H1 (cell line): Measurements from ENCODE around the gene ZBTB16. TPM values are rescaled to one million over a fixed set of nuclear protein-coding genes. Genes with fewer than 3 reads are reported as not detected.

Source experiments
- CTCF ChIA-PET: fragments of 300-600 bp; sonication (Branson Sonifier 250); formaldehyde crosslinking; loops from one replicate; lab custom pipeline; 2021; ENCODE audit not compliant: partially characterized antibody; lab: Charles Lee
- POLR2A ChIA-PET: fragments of 300-600 bp; sonication (Branson Sonifier 250); formaldehyde crosslinking; loops from one replicate; lab custom pipeline; 2021; ENCODE audit warnings: inconsistent platforms; ENCODE audit not compliant: partially characterized antibody; lab: Charles Lee
- DNase-seq, 2 experiments: peaks; one replicate each; pipeline versions ENCODE4 v3.0.0 to v3.0.0-alpha.2; 2010 to 2022; ENCODE audit warnings: low spot score in 2 of 2, low read depth in 1 of 2, mixed read lengths in 1 of 2
- FAIRE-seq: peaks from 2 replicates; lab custom pipeline; 2011; peaks lifted over from hg19 to GRCh38; lab: Jason Lieb, UNC
- H2AFZ ChIP-seq: 2 replicates; pipeline ENCODE4 v1.8.1; 2012; ENCODE audit warnings: low read length, inconsistent platforms
- H2AK5ac ChIP-seq: 2 replicates; pipeline ENCODE4 v1.6.1; 2013; ENCODE audit warnings: low read depth, low read length
- H2BK120ac ChIP-seq: replicated peaks from 2 replicates; pipeline ENCODE3; 2013; ENCODE audit warnings: low read depth, low read length, inconsistent platforms
- H2BK12ac ChIP-seq: 2 replicates; pipeline ENCODE4 v1.6.1; 2013; ENCODE audit warnings: low read depth, low read length
- H2BK15ac ChIP-seq: 2 replicates; pipeline ENCODE4 v1.6.1; 2013; ENCODE audit warnings: low read length
- H2BK20ac ChIP-seq: 2 replicates; pipeline ENCODE4 v1.6.1; 2013; ENCODE audit warnings: low read length
- H2BK5ac ChIP-seq: 2 replicates; pipeline ENCODE4 v1.6.1; 2013; ENCODE audit warnings: low read depth, low read length
- H3K14ac ChIP-seq: 2 replicates; pipeline ENCODE4 v1.6.1; 2013; ENCODE audit warnings: inconsistent platforms; ENCODE audit not compliant: insufficient read length
- H3K18ac ChIP-seq: 2 replicates; pipeline ENCODE4 v1.6.1; 2013; ENCODE audit warnings: low read length; ENCODE audit errors: extremely low read depth
- H3K23ac ChIP-seq: 2 replicates; pipeline ENCODE4 v1.6.1; 2013; ENCODE audit warnings: inconsistent platforms; ENCODE audit not compliant: insufficient read length
- H3K23me2 ChIP-seq: 2 replicates; pipeline ENCODE4 v1.6.1; 2013; ENCODE audit warnings: low read depth, low read length
- H3K27ac ChIP-seq: 2 replicates; pipeline ENCODE4 v1.6.1; 2011; ENCODE audit warnings: low read depth, low read length, inconsistent platforms
- H3K27me3 ChIP-seq, 4 experiments: replicated peaks in 1 of 4; 1 replicate in 1 of 4; 2 replicates in 3 of 4; pipeline versions ENCODE4 v1.6.1 to v1.8.1; 2011 to 2013; ENCODE audit warnings: low read length in 3 of 4, mild to moderate bottlenecking in 3 of 4, inconsistent platforms in 2 of 4, mixed read lengths in 2 of 4, moderate library complexity in 1 of 4; ENCODE audit not compliant: control insufficient read depth in 3 of 4, insufficient read depth in 3 of 4; ENCODE audit errors: extremely low read depth in 1 of 4
- H3K36me3 ChIP-seq, 4 experiments: 2 replicates each; pipeline versions ENCODE4 v1.6.1 to v1.8.1; 2011 to 2013; ENCODE audit warnings: mild to moderate bottlenecking in 4 of 4, low read length in 3 of 4, moderate library complexity in 2 of 4, control low read depth in 1 of 4, inconsistent platforms in 1 of 4; ENCODE audit not compliant: insufficient read depth in 4 of 4, control insufficient read depth in 2 of 4
- H3K4ac ChIP-seq: replicated peaks from 2 replicates; pipeline ENCODE3; 2013; ENCODE audit warnings: low read length, low read depth, mixed read lengths, inconsistent platforms; ENCODE audit not compliant: insufficient read length
- H3K4me1 ChIP-seq, 4 experiments: replicated peaks in 1 of 4; 1 replicate in 1 of 4; 2 replicates in 3 of 4; pipeline versions ENCODE4 v1.6.1 to v1.8.1; 2011 to 2013; ENCODE audit warnings: low read length in 3 of 4, inconsistent platforms in 2 of 4, mixed read lengths in 1 of 4; ENCODE audit not compliant: insufficient read depth in 4 of 4, control insufficient read depth in 3 of 4
- H3K4me2 ChIP-seq, 2 experiments: 2 replicates each; pipeline versions ENCODE4 v1.6.1 to v1.8.1; 2011 to 2013; ENCODE audit warnings: low read depth in 2 of 2, low read length in 2 of 2, control low read depth in 1 of 2, inconsistent platforms in 1 of 2, mild to moderate bottlenecking in 1 of 2; ENCODE audit not compliant: insufficient read depth in 1 of 2
- H3K4me3 ChIP-seq, 4 experiments: fragments of 200-600, 300-600 bp in 1 of 4; sonication (generic), shearing (Covaris generic), sonication (Bioruptor Twin) in 1 of 4; 2 replicates each; pipeline versions ENCODE4 v1.5.1 to v1.8.1; 2011 to 2016; ENCODE audit warnings: low read length in 4 of 4, low read depth in 3 of 4, control low read depth in 2 of 4, inconsistent platforms in 2 of 4, mild to moderate bottlenecking in 2 of 4, mixed read lengths in 1 of 4, moderate library complexity in 1 of 4; ENCODE audit not compliant: insufficient read depth in 2 of 4; ENCODE audit errors: extremely low read depth in 1 of 4
- H3K56ac ChIP-seq: replicated peaks from 2 replicates; pipeline ENCODE3; 2013; ENCODE audit warnings: low read depth, mild to moderate bottlenecking, mixed read lengths, low read length, inconsistent platforms; ENCODE audit not compliant: insufficient read length
- H3K79me1 ChIP-seq: 2 replicates; pipeline ENCODE4 v1.6.1; 2013; ENCODE audit warnings: low read depth, low read length, control low read depth
- H3K79me2 ChIP-seq, 2 experiments: 2 replicates each; pipeline versions ENCODE4 v1.6.1 to v1.8.1; 2012 to 2013; ENCODE audit warnings: low read length in 2 of 2, mild to moderate bottlenecking in 2 of 2, inconsistent platforms in 1 of 2; ENCODE audit not compliant: insufficient read depth in 2 of 2, control insufficient read depth in 1 of 2
- H3K9ac ChIP-seq, 4 experiments: replicated peaks in 1 of 4; 1 replicate in 1 of 4; 2 replicates in 3 of 4; pipeline versions ENCODE4 v1.6.1 to v1.8.1; 2011 to 2013; ENCODE audit warnings: low read depth in 3 of 4, low read length in 3 of 4, control low read depth in 2 of 4, mild to moderate bottlenecking in 2 of 4, moderate library complexity in 2 of 4, inconsistent platforms in 1 of 4; ENCODE audit errors: extremely low read depth in 1 of 4
- H3K9me3 ChIP-seq, 2 experiments: 2 replicates each; pipeline versions ENCODE4 v1.6.1 to v1.8.1; 2012 to 2013; ENCODE audit warnings: mild to moderate bottlenecking in 2 of 2, moderate library complexity in 2 of 2, control low read depth in 1 of 2, inconsistent platforms in 1 of 2, low read depth in 1 of 2, low read length in 1 of 2, mixed read lengths in 1 of 2; ENCODE audit not compliant: insufficient read depth in 2 of 2
- H4K20me1 ChIP-seq, 2 experiments: replicated peaks in 1 of 2; 2 replicates each; pipeline versions ENCODE3 to v1.8.1; 2011 to 2013; ENCODE audit warnings: inconsistent platforms in 2 of 2, low read length in 2 of 2, mild to moderate bottlenecking in 1 of 2; ENCODE audit not compliant: insufficient read depth in 2 of 2, control insufficient read depth in 1 of 2
- H4K5ac ChIP-seq: 2 replicates; pipeline ENCODE4 v1.6.1; 2013; ENCODE audit warnings: low read length, low read depth, mixed read lengths, inconsistent platforms; ENCODE audit not compliant: insufficient read length
- H4K8ac ChIP-seq: 2 replicates; pipeline ENCODE4 v1.8.0; 2013; ENCODE audit warnings: mild to moderate bottlenecking, moderate library complexity, low read length, inconsistent platforms; ENCODE audit not compliant: insufficient read depth; ENCODE audit errors: extremely low read depth
- H4K91ac ChIP-seq: replicated peaks from 2 replicates; pipeline ENCODE3; 2013; ENCODE audit warnings: low read length, mixed read lengths, inconsistent platforms; ENCODE audit not compliant: insufficient read length
- POU5F1 ChIP-seq: IDR thresholded peaks from 2 replicates; pipeline ENCODE4 v1.6.1; 2011; ENCODE audit warnings: low read depth, mild to moderate bottlenecking, low read length, moderate library complexity
- WGBS, 2 experiments: shearing (Covaris generic) in 1 of 2; methylation state at CpG; one replicate each; pipeline versions ENCODE4 v1.1.6 to v1.1.7; 2013 to 2015; ENCODE audit warnings: low lambda C conversion rate in 2 of 2, mixed read lengths in 2 of 2, inconsistent platforms in 1 of 2, low coverage in 1 of 2, missing lambda C conversion rate in 1 of 2; ENCODE audit not compliant: insufficient replicate concordance in 2 of 2, insufficient coverage in 1 of 2, insufficient read length in 1 of 2; ENCODE audit errors: extremely low coverage in 1 of 2, missing lambda C conversion rate in 1 of 2; 5-methylcytosine and 5-hydroxymethylcytosine counted together
- polyA plus RNA-seq, 7 experiments: library from polyadenylated mRNA; depleted of rRNA in 3 of 7; stranded (reverse) in 5 of 7; unstranded in 2 of 7; fragments of >200 nt in 5 of 7; fragments of 200-250 nt in 2 of 7; gene quantifications; 1 replicate in 5 of 7; 2 replicates in 1 of 7; 4 replicates in 1 of 7; pipeline versions ENCODE4 v1.2.1 to v1.2.3, GENCODE V29; 2011 to 2013; ENCODE audit warnings: missing spikeins in 2 of 7, mixed read lengths in 2 of 7
- total RNA-seq: library from RNA; stranded (reverse); fragmentation: NEBNext Ultra II Directional; extraction: Animal tissue kit (Norgen Biotek cat#: 25700); gene quantifications from 2 replicates; pipeline ENCODE4 v1.2.1, GENCODE V29; 2021

The ZBTB16 gene
- total and polyA plus RNA-seq, 2 of the 8 experiments (the other 6 are each of a cell fraction or from before 2014, with no cell fraction given), result 0.12 to 0.61 TPM

- Histone ChIP-seq H3K4me3 (no peak overlapping the region), H2BK20ac (no peak overlapping the region)
- POLR2A ChIA-PET, result interaction anchor here (0.9 to 1.6 kb wide), 2 partner anchors 12 to 14 kb away, joined by 3 read pairs; partner anchors contain the start of gene ZBTB16
Measured at GRCh38 chr11:114047327-114047726, 12.2 kb upstream of the ZBTB16 start.

More at GRCh38 chr11:114047327-114047726, 12.2 kb upstream of the ZBTB16 start:
- Histone ChIP-seq H3K18ac (no peak overlapping the region), H3K56ac (no peak overlapping the region), H3K4me2 (no peak overlapping the region), H4K5ac (no peak overlapping the region), H3K23me2 (no peaks in the 10 kb centered on the region), H4K91ac (no peak overlapping the region), H3K9ac (no peak overlapping the region), H2BK15ac (no peak overlapping the region), H3K27ac (no peak overlapping the region), H3K23ac (no peak overlapping the region), H3K79me2 (no peaks in the 10 kb centered on the region), H4K8ac (no peak overlapping the region), H2AK5ac (no peak overlapping the region), H3K4me1 (peaks cover 0 to 7% (median 3%) of the 10 kb centered on the region in 4 experiments; a peak in 4 of 7 replicates), H4K20me1 (no peaks in the 10 kb centered on the region), H2BK5ac (no peak overlapping the region), H2BK120ac (no peak overlapping the region), H3K9me3 (no peaks in the 10 kb centered on the region), H3K4ac (no peak overlapping the region), H2AFZ (no peak overlapping the region), H3K14ac (no peak overlapping the region), H2BK12ac (no peak overlapping the region), H3K79me1 (no peaks in the 10 kb centered on the region), H3K36me3 (no peaks in the 10 kb centered on the region; a peak in 1 of 8 replicates), H3K27me3 (no peaks in the 10 kb centered on the region; a peak in 1 of 7 replicates)
- WGBS, 2 experiments, result 89% methylated on average over 4 of the region's 4 CpGs; no CpG with 5 or more reads in 1 of the 2 experiments
- CTCF ChIA-PET, result interaction anchor here (0.7 to 10.0 kb wide), 12 partner anchors 10 to 215 kb away, joined by 3 to 84 read pairs (median 4); partner anchors contain the start of gene ZBTB16
- DNase-seq, result no peak
- no peak for FAIRE-seq
- no peak for TF ChIP-seq POU5F1
